ENCODE measurements around the gene RNF44.

RNF44 gene

GRCh38 chr5:176530393-176530982, 6.7 kb downstream of the RNF44 start:
- H3K36me3 ChIP-seq: peaks cover 36 to 76% (median 57%) of the 10 kb centered on the region in 11 experiments

GRCh38 chr5:176529741-176530141, 7.5 kb downstream of the RNF44 start:
- TF ChIP-seq Cebpa-rat (IDR thresholded peaks at IDR 0.05): no peak
- Histone ChIP-seq H3K9me3 (replicated peaks in 1 of 11) (no peaks in the 10 kb centered on the region), H3K9ac (peak overlapping the region in 9 of 11 experiments; percentile 50 to 78 (median 66); a peak in 16 of 22 replicates), H4K20me1 (peaks cover 57 to 77% (median 74%) of the 10 kb centered on the region in 11 experiments), H3K4me3 (peak overlapping the region in 8 of 10 experiments; percentile 7 to 63 (median 45); a peak in 12 of 20 replicates), H3K27me3 (no peaks in the 10 kb centered on the region), H3K4me2 (peak overlapping the region; percentile 83 to 99 (median 97)), H3K36me3 (peaks cover 36 to 74% (median 54%) of the 10 kb centered on the region in 11 experiments), H3K27ac (peak overlapping the region in 10 of 11 experiments; percentile 14 to 100 (median 76); a peak in 17 of 22 replicates), H3K4me1 (peaks cover 62 to 79% (median 76%) of the 10 kb centered on the region in 10 experiments)

More at GRCh38 chr5:176530393-176530982, 6.7 kb downstream of the RNF44 start:
- Histone ChIP-seq H3K4me2 (peak overlapping the region; percentile 96 to 100 (median 98)), H3K4me1 (peaks cover 67 to 87% (median 81%) of the 10 kb centered on the region in 10 experiments), H3K9ac (peak overlapping the region in 10 of 11 experiments; percentile 35 to 100 (median 82); a peak in 15 of 22 replicates), H4K20me1 (peaks cover 57 to 82% (median 79%) of the 10 kb centered on the region in 11 experiments), H3K4me3 (peak overlapping the region in 9 of 10 experiments; percentile 8 to 95 (median 47); a peak in 14 of 20 replicates), H3K9me3 (replicated peaks in 1 of 11) (no peaks in the 10 kb centered on the region), H3K27ac (peak overlapping the region in 9 of 11 experiments; percentile 25 to 100 (median 83); a peak in 16 of 22 replicates), H3K27me3 (no peaks in the 10 kb centered on the region)
- TF ChIP-seq Cebpa-rat (IDR thresholded peaks at IDR 0.05): no peak

GRCh38 chr5:176529116-176529740, 8.0 kb downstream of the RNF44 start:
- Histone ChIP-seq H3K4me1 (peaks cover 57 to 74% (median 72%) of the 10 kb centered on the region in 10 experiments), H3K27ac (peak overlapping the region in 10 of 11 experiments; percentile 14 to 100 (median 76); a peak in 17 of 22 replicates), H3K27me3 (no peaks in the 10 kb centered on the region), H4K20me1 (peaks cover 56 to 72% (median 69%) of the 10 kb centered on the region in 11 experiments), H3K9me3 (replicated peaks in 1 of 11) (no peaks in the 10 kb centered on the region), H3K9ac (peak overlapping the region in 9 of 11 experiments; percentile 50 to 78 (median 66); a peak in 16 of 22 replicates), H3K4me2 (peak overlapping the region; percentile 83 to 99 (median 97)), H3K4me3 (peak overlapping the region in 8 of 10 experiments; percentile 7 to 63 (median 45); a peak in 15 of 20 replicates), H3K36me3 (peaks cover 36 to 72% (median 54%) of the 10 kb centered on the region in 11 experiments)
- TF ChIP-seq Cebpa-rat (IDR thresholded peaks at IDR 0.05): no peak

GRCh38 chr5:176528761-176529115, 8.5 kb downstream of the RNF44 start:
- peak overlapping the region; percentile 83 to 99 (median 97) for H3K4me2 ChIP-seq
- no peaks in the 10 kb centered on the region for H3K9me3 ChIP-seq (replicated peaks in 1 of 11)
- H3K27ac ChIP-seq: peak overlapping the region in 8 of 11 experiments; percentile 9 to 100 (median 78); a peak in 14 of 22 replicates
- H3K4me1 ChIP-seq: peaks cover 52 to 73% (median 69%) of the 10 kb centered on the region in 10 experiments
- H3K27me3 ChIP-seq: no peaks in the 10 kb centered on the region
- H3K4me3 ChIP-seq: peak overlapping the region in 8 of 10 experiments; percentile 7 to 63 (median 45); a peak in 12 of 20 replicates
- no peak for TF ChIP-seq Cebpa-rat (IDR thresholded peaks at IDR 0.05)
- H3K9ac ChIP-seq: peak overlapping the region in 9 of 11 experiments; percentile 5 to 78 (median 66); a peak in 14 of 22 replicates
- H3K36me3 ChIP-seq: peaks cover 36 to 72% (median 54%) of the 10 kb centered on the region in 11 experiments
- H4K20me1 ChIP-seq: peaks cover 51 to 67% (median 64%) of the 10 kb centered on the region in 11 experiments

- Histone ChIP-seq H3K27me3 (no peaks in the 10 kb centered on the region), H3K4me3 (peak overlapping the region in 2 of 10 experiments; percentile 7 to 54; a peak in 3 of 20 replicates), H3K4me1 (peaks cover 48 to 73% (median 65%) of the 10 kb centered on the region in 10 experiments), H4K20me1 (peaks cover 47 to 63% (median 60%) of the 10 kb centered on the region in 11 experiments), H3K27ac (peak overlapping the region in 7 of 11 experiments; percentile 9 to 100 (median 80); a peak in 11 of 22 replicates), H3K9me3 (replicated peaks in 1 of 11) (no peaks in the 10 kb centered on the region), H3K4me2 (peak overlapping the region in 10 of 11 experiments; percentile 83 to 99 (median 98); a peak in 20 of 22 replicates), H3K9ac (peak overlapping the region in 9 of 11 experiments; percentile 5 to 78 (median 66); a peak in 12 of 22 replicates), H3K36me3 (peaks cover 36 to 72% (median 54%) of the 10 kb centered on the region in 11 experiments)
- TF ChIP-seq Cebpa-rat (IDR thresholded peaks at IDR 0.05): no peak
Measured at GRCh38 chr5:176528301-176528700, 8.9 kb downstream of the RNF44 start.

- Histone ChIP-seq H3K27ac (peak overlapping the region in 3 of 11 experiments; percentile 75 to 100 (median 87); a peak in 3 of 22 replicates), H3K4me2 (peak overlapping the region in 8 of 11 experiments; percentile 83 to 99 (median 92); a peak in 16 of 22 replicates), H3K9ac (peak overlapping the region in 4 of 11 experiments; percentile 2 to 76 (median 17); a peak in 3 of 22 replicates), H3K4me1 (peaks cover 40 to 65% (median 57%) of the 10 kb centered on the region in 10 experiments), H3K9me3 (replicated peaks in 1 of 11) (no peaks in the 10 kb centered on the region), H4K20me1 (peaks cover 40 to 55% (median 52%) of the 10 kb centered on the region in 11 experiments), H3K4me3 (no peak overlapping the region), H3K36me3 (peaks cover 36 to 66% (median 54%) of the 10 kb centered on the region in 11 experiments), H3K27me3 (no peaks in the 10 kb centered on the region)
- no peak for TF ChIP-seq Cebpa-rat (IDR thresholded peaks at IDR 0.05)
Measured at GRCh38 chr5:176527246-176528222, 9.7 kb downstream of the RNF44 start.

GRCh38 chr5:176526462-176526861, 10.7 kb downstream of the RNF44 start:
- H3K4me2 ChIP-seq: no peak overlapping the region
- H3K36me3 ChIP-seq: peaks cover 30 to 58% (median 46%) of the 10 kb centered on the region in 11 experiments
- no peak overlapping the region for H3K9ac ChIP-seq
- no peak overlapping the region for H3K4me3 ChIP-seq
- H3K27me3 ChIP-seq: no peaks in the 10 kb centered on the region
- no peak overlapping the region for H3K27ac ChIP-seq
- H4K20me1 ChIP-seq: peaks cover 33 to 45% (median 42%) of the 10 kb centered on the region in 11 experiments; a peak in 21 of 22 replicates
- H3K4me1 ChIP-seq: peaks cover 30 to 56% (median 46%) of the 10 kb centered on the region in 10 experiments
- no peak for TF ChIP-seq Cebpa-rat (IDR thresholded peaks at IDR 0.05)
- no peaks in the 10 kb centered on the region for H3K9me3 ChIP-seq (replicated peaks in 1 of 11)

Data from BLaER1 treated with 17β-estradiol and CSF1 and Interleukin-3, amounts not matched to agents 10 nM and 100 nM (cell line).